Lower leg skin (tissue), 3 donors: Measurements from ENCODE around the gene FOXC2.

Source experiments
- CTCF ChIP-seq, 3 donors: fragments of 450-650 bp; IDR thresholded peaks; one replicate each; pipeline ENCODE4 v1.5.1; 2016; ENCODE audit warnings: antibody characterized with exemption in 3 of 3, mild to moderate bottlenecking in 3 of 3, moderate library complexity in 2 of 3
- POLR2A ChIP-seq, 2 donors: fragments of 450-650 bp; IDR thresholded peaks; one replicate each; pipeline ENCODE4 v1.6.1; 2016 to 2017; ENCODE audit warnings: antibody characterized with exemption in 2 of 2, mild to moderate bottlenecking in 1 of 2, moderate library complexity in 1 of 2

GRCh38 chr16:86618431-86619238 is 52.0 kb downstream of the FOXC2 start:
- TF ChIP-seq POLR2A (IDR thresholded peaks at IDR 0.05) (no peak), CTCF (IDR thresholded peaks at IDR 0.05) (no peak)
